OCI-LY1 (cell line): ENCODE data around the gene ZNF19.

ENCODE experiments used
- EZH2 ChIP-seq: fragments of 200-600 bp; sonication (generic), shearing (Covaris generic); IDR thresholded peaks from 2 replicates; pipeline ENCODE4 v1.8.0; 2017; ENCODE audit warnings: borderline replicate concordance, mixed run types, mild to moderate bottlenecking, antibody characterized with exemption, low read length, moderate library complexity, mixed read lengths
- TF ChIP-seq, protein P1 (sequence below): fragments of 200-600 bp; sonication (generic), shearing (Covaris generic); IDR thresholded peaks from 2 replicates; pipeline ENCODE4 v1.5.1; 2017; ENCODE audit warnings: mild to moderate bottlenecking, antibody characterized with exemption, low read length, moderate library complexity, mixed read lengths

DNA sequence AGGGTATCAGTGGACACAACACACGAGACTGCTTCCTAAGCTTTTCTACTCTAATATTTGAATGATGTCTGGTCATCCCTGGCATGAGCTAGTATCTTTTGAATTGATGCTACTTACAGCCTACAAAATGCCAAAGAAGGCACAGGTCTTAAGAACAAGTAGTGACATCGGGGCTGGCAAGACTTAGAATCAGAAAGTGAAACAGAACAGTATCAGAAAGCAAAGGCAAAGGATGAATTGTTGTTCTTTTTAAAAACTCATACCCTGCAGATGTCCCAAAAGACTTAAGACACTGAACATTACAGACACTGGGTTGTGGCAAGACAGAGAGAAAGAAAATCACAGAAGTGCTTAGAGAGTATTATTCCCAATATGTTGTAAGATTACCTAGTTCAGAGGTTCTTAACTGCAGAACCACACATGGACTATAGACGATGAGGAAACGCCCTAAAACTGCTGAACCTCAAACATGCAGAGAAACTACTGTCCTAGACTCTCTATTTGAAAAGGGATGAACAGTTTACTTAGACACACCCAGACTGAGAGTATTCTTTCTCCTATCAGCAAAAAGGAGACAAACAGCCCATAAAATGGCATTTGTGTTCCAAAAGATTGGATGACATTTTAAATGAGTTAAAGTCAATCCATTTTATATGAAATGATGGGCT, 12.5 kb downstream of the ZNF19 start:
- TF ChIP-seq EZH2, result no peak
- TF ChIP-seq, protein P1, sequence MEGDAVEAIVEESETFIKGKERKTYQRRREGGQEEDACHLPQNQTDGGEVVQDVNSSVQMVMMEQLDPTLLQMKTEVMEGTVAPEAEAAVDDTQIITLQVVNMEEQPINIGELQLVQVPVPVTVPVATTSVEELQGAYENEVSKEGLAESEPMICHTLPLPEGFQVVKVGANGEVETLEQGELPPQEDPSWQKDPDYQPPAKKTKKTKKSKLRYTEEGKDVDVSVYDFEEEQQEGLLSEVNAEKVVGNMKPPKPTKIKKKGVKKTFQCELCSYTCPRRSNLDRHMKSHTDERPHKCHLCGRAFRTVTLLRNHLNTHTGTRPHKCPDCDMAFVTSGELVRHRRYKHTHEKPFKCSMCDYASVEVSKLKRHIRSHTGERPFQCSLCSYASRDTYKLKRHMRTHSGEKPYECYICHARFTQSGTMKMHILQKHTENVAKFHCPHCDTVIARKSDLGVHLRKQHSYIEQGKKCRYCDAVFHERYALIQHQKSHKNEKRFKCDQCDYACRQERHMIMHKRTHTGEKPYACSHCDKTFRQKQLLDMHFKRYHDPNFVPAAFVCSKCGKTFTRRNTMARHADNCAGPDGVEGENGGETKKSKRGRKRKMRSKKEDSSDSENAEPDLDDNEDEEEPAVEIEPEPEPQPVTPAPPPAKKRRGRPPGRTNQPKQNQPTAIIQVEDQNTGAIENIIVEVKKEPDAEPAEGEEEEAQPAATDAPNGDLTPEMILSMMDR, result no peak
